GM10847 (cell line): ENCODE measurements around the gene PDZD2.

ENCODE experiments used
- POLR2A ChIP-seq: IDR thresholded peaks from 2 replicates; pipeline ENCODE4 v1.6.1; 2011; ENCODE audit not compliant: insufficient read length; ENCODE audit errors: extremely low read depth

PDZD2 gene

DNA sequence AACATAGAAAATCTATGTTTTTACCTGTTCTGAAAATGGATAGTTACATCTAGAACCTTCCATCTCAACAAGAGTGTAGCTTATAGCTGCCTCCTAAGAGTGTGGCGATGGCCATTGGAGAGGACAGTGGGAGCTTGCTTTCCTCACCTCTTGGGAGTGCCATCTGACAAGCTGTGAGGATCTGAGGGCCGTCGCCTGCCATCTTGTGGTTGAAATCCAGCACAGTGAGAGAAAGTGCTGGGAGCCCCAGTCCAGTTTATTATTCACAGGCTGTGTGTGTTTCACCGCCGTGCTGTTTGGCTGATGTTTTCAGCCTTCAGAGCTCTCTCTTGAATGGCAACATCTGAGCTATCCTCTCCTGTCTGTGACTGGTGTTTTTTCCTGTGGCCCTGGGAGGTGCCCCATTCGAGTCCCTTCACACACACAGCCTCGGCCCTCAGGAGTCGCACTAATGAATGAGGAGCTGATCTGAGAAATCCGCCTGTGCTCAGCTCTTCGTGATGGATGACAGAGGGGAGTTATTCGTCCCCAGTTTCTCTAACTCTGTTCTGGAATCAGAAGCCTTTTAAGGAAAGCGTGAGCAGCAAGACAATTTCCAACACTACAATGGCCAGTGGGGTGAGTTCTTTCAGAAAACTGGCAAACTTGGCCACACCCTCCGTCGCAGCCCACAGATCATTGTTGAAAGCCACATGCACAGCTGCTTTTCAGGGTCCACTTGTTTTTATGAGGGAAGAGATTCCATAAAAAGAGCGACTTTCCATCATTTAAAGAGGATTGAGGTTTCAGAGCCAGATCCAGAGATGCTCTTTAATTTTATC is 170.3 kb downstream of the PDZD2 start:
- no peak for TF ChIP-seq POLR2A

GRCh38 chr5:31811210-31811609 is 172.3 kb downstream of the PDZD2 start:
- no peak for TF ChIP-seq POLR2A

DNA sequence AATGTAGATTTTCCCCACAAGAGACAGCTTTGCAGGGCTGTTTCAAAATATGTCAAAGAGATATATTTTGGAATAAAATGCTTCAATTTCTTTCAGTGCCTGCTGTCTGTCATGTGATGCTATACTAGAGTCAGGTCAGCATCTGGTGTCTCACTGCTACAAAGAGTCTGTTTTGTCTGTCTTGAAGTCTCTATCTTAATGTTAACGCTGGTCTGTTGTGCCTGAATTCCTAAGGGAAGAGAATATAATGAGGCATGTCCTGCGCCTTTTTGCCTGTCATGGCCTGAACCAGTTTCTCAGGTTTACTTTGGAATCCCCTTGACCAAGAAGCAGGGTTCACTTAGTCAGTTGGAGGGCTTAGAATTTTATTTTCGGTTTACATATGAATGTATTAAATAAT is 176.4 kb downstream of the PDZD2 start:
- TF ChIP-seq POLR2A: no peak

GRCh38 chr5:31819926-31820516 is 181.1 kb downstream of the PDZD2 start:
- TF ChIP-seq POLR2A: no peak

- no peak for TF ChIP-seq POLR2A
Observed at GRCh38 chr5:31823472-31823871, 184.5 kb downstream of the PDZD2 start.

- no peak for TF ChIP-seq POLR2A
Observed at GRCh38 chr5:31824869-31825517, 186.1 kb downstream of the PDZD2 start.

GRCh38 chr5:31825518-31826068 is 186.7 kb downstream of the PDZD2 start:
- no peak for TF ChIP-seq POLR2A

DNA sequence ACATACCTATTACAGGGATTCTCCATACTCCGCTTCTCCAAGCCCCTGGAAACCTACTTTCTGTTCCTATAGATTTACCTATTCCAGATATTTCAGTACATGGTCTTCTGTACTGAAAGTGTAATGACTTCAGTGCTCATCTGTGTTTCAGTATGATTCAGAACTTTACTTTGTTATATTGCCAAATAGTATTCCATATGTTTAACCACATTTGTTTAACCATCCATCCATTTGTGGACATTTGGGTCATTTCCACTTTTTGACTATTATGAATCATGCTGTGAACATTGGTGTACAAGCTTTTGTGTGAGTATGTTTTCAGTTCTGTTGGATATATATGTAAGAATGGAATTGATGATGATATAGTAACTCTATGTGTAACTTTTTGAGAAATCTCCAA is 188.9 kb downstream of the PDZD2 start:
- no peak for TF ChIP-seq POLR2A

- TF ChIP-seq POLR2A: no peak
Observed at GRCh38 chr5:31832966-31833365, 194.0 kb downstream of the PDZD2 start.

- TF ChIP-seq POLR2A: no peak
Observed at GRCh38 chr5:31833710-31834109, 194.8 kb downstream of the PDZD2 start.

GRCh38 chr5:31844622-31845345 is 205.9 kb downstream of the PDZD2 start:
- no peak for TF ChIP-seq POLR2A

- TF ChIP-seq POLR2A: no peak
Observed at GRCh38 chr5:31845361-31845760, 206.4 kb downstream of the PDZD2 start.

- TF ChIP-seq POLR2A: no peak
Observed at GRCh38 chr5:31846934-31847333, 208.0 kb downstream of the PDZD2 start.

GRCh38 chr5:31847354-31847753 is 208.4 kb downstream of the PDZD2 start:
- no peak for TF ChIP-seq POLR2A

DNA sequence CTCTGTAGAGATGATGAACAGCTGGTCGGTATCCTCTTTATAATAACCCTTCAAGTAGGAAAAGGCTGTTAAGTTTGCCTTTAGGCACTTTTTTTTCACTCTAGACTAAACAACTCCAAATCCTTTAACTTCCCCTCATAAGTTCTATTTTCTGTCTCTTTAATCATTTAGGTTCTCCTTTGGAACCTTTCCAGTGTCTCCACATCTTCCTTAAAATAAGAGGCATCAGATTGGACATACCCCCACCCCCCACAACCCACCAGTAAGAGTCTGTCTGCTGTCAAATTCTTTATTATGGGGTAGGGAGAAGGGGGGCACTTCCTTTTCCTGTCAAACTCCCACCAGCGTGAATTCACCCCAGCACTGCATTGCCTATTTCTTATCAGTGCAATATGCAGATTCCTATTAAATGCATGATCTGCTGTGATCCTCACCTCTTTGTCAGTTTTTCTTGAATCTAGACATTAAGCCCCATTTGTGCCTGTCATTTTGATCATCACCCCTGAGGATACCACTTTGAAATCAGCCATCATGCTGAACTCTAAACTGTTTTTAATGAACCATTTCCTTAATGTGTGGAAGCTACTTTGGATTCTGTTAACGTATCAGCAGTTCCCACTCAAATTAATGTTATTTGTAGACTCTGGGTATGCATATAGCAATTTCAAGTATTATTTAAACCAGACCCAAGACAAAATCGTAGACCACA is 212.2 kb downstream of the PDZD2 start:
- no peak for TF ChIP-seq POLR2A

DNA sequence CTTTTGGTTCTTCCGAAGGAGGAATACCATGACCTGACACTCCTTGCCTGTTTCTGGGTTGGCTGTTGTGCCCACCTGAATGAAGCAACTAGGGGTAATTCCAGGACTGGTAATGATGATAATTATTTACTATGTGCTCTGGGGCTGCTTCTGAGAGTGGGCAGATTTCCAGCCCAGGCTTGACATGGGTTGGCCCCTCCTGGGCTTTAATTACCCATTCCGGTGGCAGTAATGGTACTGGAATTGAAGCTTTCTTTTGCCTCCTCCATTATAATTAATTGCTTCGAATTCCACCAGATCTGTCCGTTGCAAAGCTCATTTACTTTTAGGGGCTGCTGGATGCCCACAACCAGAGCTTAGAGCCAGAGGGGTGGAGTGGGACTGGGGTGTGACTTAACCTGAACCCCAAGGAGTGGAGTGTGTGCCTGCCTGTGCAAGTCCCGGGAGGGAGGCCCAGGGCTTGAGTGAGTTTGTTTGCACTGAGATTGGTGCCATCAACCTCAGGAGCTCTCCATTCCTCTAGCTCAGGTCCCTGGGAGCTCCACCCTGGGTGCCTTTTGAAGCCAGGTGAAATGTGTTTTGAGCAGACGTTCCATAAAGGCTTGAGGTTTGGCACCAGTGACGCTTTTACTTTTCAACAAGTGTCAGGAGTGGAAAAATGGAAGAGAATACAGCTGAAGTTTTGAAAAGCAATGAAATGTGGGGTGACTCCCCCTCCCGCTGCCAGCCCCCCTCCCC is 214.6 kb downstream of the PDZD2 start:
- TF ChIP-seq POLR2A: no peak
